ENCODE measurements around the gene STK26.

DNA sequence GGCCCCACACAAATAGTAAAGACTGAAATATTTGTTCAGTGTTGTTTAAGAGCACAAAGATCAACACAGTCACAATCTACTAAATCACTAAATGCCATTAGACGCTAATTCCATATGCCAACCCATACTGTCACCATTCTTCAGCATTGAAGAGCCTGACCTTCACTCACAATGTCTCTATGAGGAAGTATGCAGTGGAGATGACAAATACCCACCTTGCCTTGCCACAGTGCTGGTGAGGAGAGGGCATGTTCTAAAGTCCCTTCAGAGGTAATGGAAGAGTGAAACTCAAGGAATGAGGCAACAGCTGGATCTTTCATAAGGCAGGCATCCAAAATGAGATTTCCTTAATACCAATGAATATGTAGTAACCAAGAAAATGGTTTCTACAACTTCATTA, 54.3 kb downstream of the STK26 start:
- TF ChIP-seq YY1 (IDR thresholded peaks at IDR 0.05; ENCODE audit: insufficient read depth, insufficient read length) (no peak), SUZ12 (IDR thresholded peaks at IDR 0.05; ENCODE audit: extremely low read depth, insufficient read depth, insufficient read length) (no peak)
